GM06990 (cell line): ENCODE measurements around the gene PUS1.

ENCODE experiments used
- DNase-seq: peaks from one replicate; pipeline ENCODE4 v3.0.0-alpha.2; 2011; ENCODE audit not compliant: insufficient read length; ENCODE audit errors: extremely low read depth
- H3K27me3 ChIP-seq: replicated peaks from 2 replicates; pipeline ENCODE4 v1.6.0; 2011; ENCODE audit warnings: low read length; ENCODE audit not compliant: control insufficient read depth, insufficient read depth
- H3K36me3 ChIP-seq: 2 replicates; pipeline ENCODE4 v1.5.1; 2011; ENCODE audit warnings: low read length; ENCODE audit not compliant: control insufficient read depth, insufficient read depth
- H3K4me3 ChIP-seq: replicated peaks from 2 replicates; pipeline ENCODE4 v1.5.1; 2011; ENCODE audit warnings: low read depth, mild to moderate bottlenecking, control low read depth, low read length
- TF ChIP-seq, protein P1 (sequence below): IDR thresholded peaks from 2 replicates; pipeline ENCODE4 v1.5.1; 2011; ENCODE audit warnings: low read length, control low read depth, mild to moderate bottlenecking, inconsistent platforms; ENCODE audit not compliant: insufficient read depth, poor library complexity, severe bottlenecking

The PUS1 gene

DNA sequence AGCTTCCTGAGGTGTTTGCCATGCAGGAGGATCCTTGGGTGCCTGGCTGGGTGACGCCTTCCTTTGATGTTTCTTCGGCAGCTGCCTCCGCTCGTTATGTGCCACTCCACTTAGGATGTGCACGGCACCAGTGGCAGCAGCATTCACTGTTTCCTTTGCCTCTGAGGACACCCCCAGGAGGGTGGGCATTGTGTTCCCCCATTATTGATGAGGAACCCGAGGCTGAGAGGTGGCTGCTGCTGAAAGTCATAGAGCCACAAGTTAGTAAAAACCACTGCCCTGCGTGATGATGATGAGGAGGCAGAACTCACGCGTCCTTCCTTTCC lies 61.9 kb downstream of the PUS1 start:
- DNase-seq, result no peak
- TF ChIP-seq, protein P1, sequence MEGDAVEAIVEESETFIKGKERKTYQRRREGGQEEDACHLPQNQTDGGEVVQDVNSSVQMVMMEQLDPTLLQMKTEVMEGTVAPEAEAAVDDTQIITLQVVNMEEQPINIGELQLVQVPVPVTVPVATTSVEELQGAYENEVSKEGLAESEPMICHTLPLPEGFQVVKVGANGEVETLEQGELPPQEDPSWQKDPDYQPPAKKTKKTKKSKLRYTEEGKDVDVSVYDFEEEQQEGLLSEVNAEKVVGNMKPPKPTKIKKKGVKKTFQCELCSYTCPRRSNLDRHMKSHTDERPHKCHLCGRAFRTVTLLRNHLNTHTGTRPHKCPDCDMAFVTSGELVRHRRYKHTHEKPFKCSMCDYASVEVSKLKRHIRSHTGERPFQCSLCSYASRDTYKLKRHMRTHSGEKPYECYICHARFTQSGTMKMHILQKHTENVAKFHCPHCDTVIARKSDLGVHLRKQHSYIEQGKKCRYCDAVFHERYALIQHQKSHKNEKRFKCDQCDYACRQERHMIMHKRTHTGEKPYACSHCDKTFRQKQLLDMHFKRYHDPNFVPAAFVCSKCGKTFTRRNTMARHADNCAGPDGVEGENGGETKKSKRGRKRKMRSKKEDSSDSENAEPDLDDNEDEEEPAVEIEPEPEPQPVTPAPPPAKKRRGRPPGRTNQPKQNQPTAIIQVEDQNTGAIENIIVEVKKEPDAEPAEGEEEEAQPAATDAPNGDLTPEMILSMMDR, result no peak
- Histone ChIP-seq H3K36me3 (peaks cover 38% of the 10 kb centered on the region), H3K4me3 (no peak overlapping the region), H3K27me3 (no peaks in the 10 kb centered on the region)

- H3K27me3 ChIP-seq, result no peaks in the 10 kb centered on the region
- TF ChIP-seq, protein P1, result no peak
- H3K36me3 ChIP-seq, result peaks cover 35% of the 10 kb centered on the region
- no peak overlapping the region for H3K4me3 ChIP-seq
- DNase-seq, result no peak
These were observed 62.8 kb downstream of the PUS1 start for GRCh38 chr12:131991816-131992430.

DNA sequence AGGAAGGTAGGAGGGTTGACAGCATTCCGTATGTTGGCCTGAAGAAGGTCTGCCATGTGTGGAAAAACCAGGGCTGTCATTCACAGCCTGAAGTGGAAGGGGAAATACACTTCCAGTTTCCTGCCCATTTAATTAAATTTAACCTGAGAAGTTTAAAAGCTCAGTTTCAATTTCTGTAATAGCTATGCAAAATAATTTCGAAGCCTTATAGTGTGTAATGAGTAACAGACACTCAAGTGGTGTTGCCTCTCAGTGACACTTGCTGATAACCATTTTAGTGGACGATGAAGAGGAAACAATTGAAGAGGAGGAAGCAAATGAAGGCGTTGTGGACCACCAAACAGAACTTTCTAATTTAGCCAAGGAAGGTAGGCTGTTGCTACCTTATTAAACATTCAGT lies 65.5 kb downstream of the PUS1 start:
- H3K4me3 ChIP-seq, result no peak overlapping the region
- TF ChIP-seq, protein P1, result no peak
- H3K36me3 ChIP-seq, result peaks cover 18% of the 10 kb centered on the region
- DNase-seq, result no peak
- H3K27me3 ChIP-seq, result no peaks in the 10 kb centered on the region
